OCI-LY3 (cell line): Measurements from ENCODE around the gene PCMTD2.

ENCODE experiments used
- EZH2phosphoT487 ChIP-seq: fragments of 200-600 bp; shearing (Covaris generic); IDR thresholded peaks from 2 replicates; pipeline ENCODE4 v1.6.1; 2018; ENCODE audit warnings: antibody characterized with exemption, mixed run types, low read depth
- TF ChIP-seq, protein P1 (sequence below): fragments of 200-600, 300-600 bp; sonication (generic); IDR thresholded peaks from 2 replicates; pipeline ENCODE4 v1.5.1; 2014; ENCODE audit warnings: antibody characterized with exemption, low read length, low read depth

DNA sequence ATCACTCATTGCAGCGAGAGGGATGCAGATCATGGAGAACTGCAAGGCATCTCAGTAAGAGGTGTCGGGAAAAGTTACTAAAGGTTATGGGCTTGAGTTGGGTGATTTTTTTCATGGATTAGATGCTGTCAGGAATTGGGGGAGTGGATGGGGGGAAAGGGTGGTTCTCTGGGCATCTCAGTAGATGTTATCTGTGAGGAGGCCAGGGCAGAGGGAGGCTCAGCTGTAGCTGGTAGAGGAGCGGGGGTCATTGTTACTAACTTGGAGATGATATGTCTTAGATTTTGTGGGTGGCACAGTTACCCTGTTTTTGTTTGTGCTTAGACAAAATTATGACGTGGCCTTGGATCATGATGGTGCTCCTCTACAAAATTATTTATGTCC lies 2.6 kb upstream of the PCMTD2 start:
- TF ChIP-seq, protein P1, sequence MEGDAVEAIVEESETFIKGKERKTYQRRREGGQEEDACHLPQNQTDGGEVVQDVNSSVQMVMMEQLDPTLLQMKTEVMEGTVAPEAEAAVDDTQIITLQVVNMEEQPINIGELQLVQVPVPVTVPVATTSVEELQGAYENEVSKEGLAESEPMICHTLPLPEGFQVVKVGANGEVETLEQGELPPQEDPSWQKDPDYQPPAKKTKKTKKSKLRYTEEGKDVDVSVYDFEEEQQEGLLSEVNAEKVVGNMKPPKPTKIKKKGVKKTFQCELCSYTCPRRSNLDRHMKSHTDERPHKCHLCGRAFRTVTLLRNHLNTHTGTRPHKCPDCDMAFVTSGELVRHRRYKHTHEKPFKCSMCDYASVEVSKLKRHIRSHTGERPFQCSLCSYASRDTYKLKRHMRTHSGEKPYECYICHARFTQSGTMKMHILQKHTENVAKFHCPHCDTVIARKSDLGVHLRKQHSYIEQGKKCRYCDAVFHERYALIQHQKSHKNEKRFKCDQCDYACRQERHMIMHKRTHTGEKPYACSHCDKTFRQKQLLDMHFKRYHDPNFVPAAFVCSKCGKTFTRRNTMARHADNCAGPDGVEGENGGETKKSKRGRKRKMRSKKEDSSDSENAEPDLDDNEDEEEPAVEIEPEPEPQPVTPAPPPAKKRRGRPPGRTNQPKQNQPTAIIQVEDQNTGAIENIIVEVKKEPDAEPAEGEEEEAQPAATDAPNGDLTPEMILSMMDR = no peak
- no peak for TF ChIP-seq EZH2phosphoT487
